Liver (tissue), 9 donors: Measurements from ENCODE around the gene TMEM232. TPM values are rescaled to one million over a fixed set of nuclear protein-coding genes. Genes with fewer than 3 reads are reported as not detected.

Experiments
- DNase-seq: peaks from one replicate; pipeline ENCODE4 v3.0.0-alpha.2; 2017; ENCODE audit warnings: low spot score
- H3K27ac ChIP-seq, 2 donors: one replicate each; pipeline ENCODE4 v1.7.0; 2013; ENCODE audit warnings: inconsistent platforms in 2 of 2, low read length in 2 of 2, control low read depth in 1 of 2, low read depth in 1 of 2, mild to moderate bottlenecking in 1 of 2
- H3K27me3 ChIP-seq, 4 donors: one replicate each; pipeline versions ENCODE4 v1.6.1 to v1.7.0; 2013; ENCODE audit warnings: low read length in 3 of 4, inconsistent platforms in 1 of 4, mild to moderate bottlenecking in 1 of 4, moderate library complexity in 1 of 4; ENCODE audit not compliant: control insufficient read depth in 4 of 4, insufficient read depth in 4 of 4
- H3K36me3 ChIP-seq, 4 donors: one replicate each; pipeline versions ENCODE4 v1.6.1 to v1.7.0; 2013; ENCODE audit warnings: low read length in 3 of 4, mild to moderate bottlenecking in 3 of 4, low read depth in 1 of 4, moderate library complexity in 1 of 4; ENCODE audit not compliant: control insufficient read depth in 4 of 4, insufficient read depth in 3 of 4
- H3K4me1 ChIP-seq, 4 donors: one replicate each; pipeline versions ENCODE4 v1.6.1 to v1.7.0; 2013; ENCODE audit warnings: low read length in 3 of 4, mild to moderate bottlenecking in 3 of 4, moderate library complexity in 1 of 4; ENCODE audit not compliant: control insufficient read depth in 4 of 4, insufficient read depth in 4 of 4
- H3K4me3 ChIP-seq, 3 donors: one replicate each; pipeline versions ENCODE4 v1.6.1 to v1.7.0; 2013; ENCODE audit warnings: low read length in 3 of 3, control low read depth in 1 of 3, low read depth in 1 of 3, mild to moderate bottlenecking in 1 of 3
- H3K9ac ChIP-seq, 2 donors: one replicate each; pipeline ENCODE4 v1.7.0; 2013; ENCODE audit warnings: low read length in 2 of 2, mild to moderate bottlenecking in 2 of 2, moderate library complexity in 2 of 2, control low read depth in 1 of 2, low read depth in 1 of 2
- H3K9me3 ChIP-seq, 4 donors: one replicate each; pipeline versions ENCODE4 v1.6.1 to v1.7.0; 2013; ENCODE audit warnings: low read length in 3 of 4; ENCODE audit not compliant: control insufficient read depth in 4 of 4
- FOXA1 ChIP-seq: IDR thresholded peaks from 2 replicates; pipeline ENCODE4 v1.6.1; 2016; ENCODE audit warnings: antibody characterized with exemption
- FOXA2 ChIP-seq: IDR thresholded peaks from 2 replicates; pipeline ENCODE4 v1.6.1; 2016; ENCODE audit warnings: antibody characterized with exemption
- GABPA ChIP-seq, 2 donors: IDR thresholded peaks in 1 of 2; conservative IDR thresholded peaks in 1 of 2; 2 replicates each; pipeline ENCODE4 v1.6.1; 2016; ENCODE audit warnings: antibody characterized with exemption in 2 of 2, mild to moderate bottlenecking in 1 of 2, moderate library complexity in 1 of 2
- HNF4A ChIP-seq, 2 donors: conservative IDR thresholded peaks; 2 replicates each; pipeline ENCODE4 v1.6.1; 2016; ENCODE audit warnings: antibody characterized with exemption in 2 of 2, mild to moderate bottlenecking in 2 of 2
- JUND ChIP-seq, 2 donors: IDR thresholded peaks; 2 replicates each; pipeline ENCODE4 v1.6.1; 2016; ENCODE audit warnings: antibody characterized with exemption in 2 of 2
- NR2F2 ChIP-seq: IDR thresholded peaks from 2 replicates; pipeline ENCODE4 v1.6.1; 2016; ENCODE audit warnings: antibody characterized with exemption
- RXRA ChIP-seq, 2 donors: IDR thresholded peaks; 2 replicates each; pipeline ENCODE4 v1.6.1; 2017 to 2018; ENCODE audit warnings: antibody characterized with exemption in 2 of 2, mild to moderate bottlenecking in 1 of 2
- SP1 ChIP-seq: IDR thresholded peaks from 2 replicates; pipeline ENCODE4 v1.6.1; 2018; ENCODE audit warnings: antibody characterized with exemption, mild to moderate bottlenecking
- TAF1 ChIP-seq: conservative IDR thresholded peaks from 2 replicates; pipeline ENCODE4 v1.6.1; 2016; ENCODE audit warnings: antibody characterized with exemption, mild to moderate bottlenecking
- WGBS: extraction: QIAGEN DNeasy Blood & Tissue Kit; methylation state at CpG from one replicate; pipeline ENCODE4 v1.1.7; 2013; 5-methylcytosine and 5-hydroxymethylcytosine counted together
- polyA plus RNA-seq, 2 donors: library from polyadenylated mRNA; stranded (reverse) in 1 of 2; unstranded in 1 of 2; fragments of 200-250 nt in 1 of 2; fragments of >200 nt in 1 of 2; fragmentation: Nextera tagmentation in 1 of 2; extraction: Ambion mirVana in 1 of 2; gene quantifications; one replicate each; pipeline versions ENCODE4 v1.2.1 to v1.2.3, GENCODE V29; 2013 to 2015
- total RNA-seq, 2 donors: library from RNA; depleted of rRNA; stranded (reverse); fragments of >200 nt; gene quantifications; one replicate each; pipeline ENCODE4 v1.2.3, GENCODE V29; 2014
- TF ChIP-seq, protein P1 (sequence below): IDR thresholded peaks from 2 replicates; pipeline ENCODE4 v1.6.1; 2016; ENCODE audit warnings: antibody characterized with exemption, mild to moderate bottlenecking
- TF ChIP-seq, protein P2 (sequence below): fragments of 150-350 bp; IDR thresholded peaks from 2 replicates; pipeline ENCODE4 v1.5.1; 2017; ENCODE audit warnings: improper control_type of control experiment, low read depth, low read length; ENCODE audit not compliant: missing input control
- TF ChIP-seq, protein P3 (sequence below): IDR thresholded peaks from 2 replicates; pipeline ENCODE4 v1.6.1; 2016; ENCODE audit warnings: antibody characterized with exemption
- TF ChIP-seq, protein P4 (sequence below): IDR thresholded peaks from 2 replicates; pipeline ENCODE4 v1.6.1; 2016; ENCODE audit warnings: antibody characterized with exemption
- donor health status: healthy.
- donor health status: healthy.
- donor health status: healthy.
- donor health status: healthy.
- donor health status: healthy.

Gene TMEM232
- total and polyA plus RNA-seq, 4 donors = 0.39 to 2.5 (median 1.0) TPM

DNA sequence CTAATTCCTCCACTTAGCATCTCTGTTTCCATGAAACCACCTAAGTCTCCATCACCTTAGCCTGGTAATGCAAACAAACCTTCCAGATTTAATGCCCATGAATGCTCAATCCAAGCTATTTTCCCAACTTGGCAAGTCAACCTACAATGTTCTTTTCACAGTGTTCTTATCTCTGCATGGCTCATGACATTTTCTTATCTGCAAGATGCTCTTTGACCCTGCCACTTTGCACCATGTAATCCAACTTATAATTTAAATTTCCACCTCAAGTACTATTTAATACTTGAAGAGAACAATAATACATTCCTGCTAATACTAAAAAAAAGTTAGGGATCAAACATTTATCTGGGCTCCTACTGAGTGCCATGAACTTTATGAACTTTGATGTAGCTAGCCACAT lies 164.3 kb downstream of the TMEM232 start:
- H3K27me3 ChIP-seq = no peaks in the 10 kb centered on the region
- TF ChIP-seq, protein P1, sequence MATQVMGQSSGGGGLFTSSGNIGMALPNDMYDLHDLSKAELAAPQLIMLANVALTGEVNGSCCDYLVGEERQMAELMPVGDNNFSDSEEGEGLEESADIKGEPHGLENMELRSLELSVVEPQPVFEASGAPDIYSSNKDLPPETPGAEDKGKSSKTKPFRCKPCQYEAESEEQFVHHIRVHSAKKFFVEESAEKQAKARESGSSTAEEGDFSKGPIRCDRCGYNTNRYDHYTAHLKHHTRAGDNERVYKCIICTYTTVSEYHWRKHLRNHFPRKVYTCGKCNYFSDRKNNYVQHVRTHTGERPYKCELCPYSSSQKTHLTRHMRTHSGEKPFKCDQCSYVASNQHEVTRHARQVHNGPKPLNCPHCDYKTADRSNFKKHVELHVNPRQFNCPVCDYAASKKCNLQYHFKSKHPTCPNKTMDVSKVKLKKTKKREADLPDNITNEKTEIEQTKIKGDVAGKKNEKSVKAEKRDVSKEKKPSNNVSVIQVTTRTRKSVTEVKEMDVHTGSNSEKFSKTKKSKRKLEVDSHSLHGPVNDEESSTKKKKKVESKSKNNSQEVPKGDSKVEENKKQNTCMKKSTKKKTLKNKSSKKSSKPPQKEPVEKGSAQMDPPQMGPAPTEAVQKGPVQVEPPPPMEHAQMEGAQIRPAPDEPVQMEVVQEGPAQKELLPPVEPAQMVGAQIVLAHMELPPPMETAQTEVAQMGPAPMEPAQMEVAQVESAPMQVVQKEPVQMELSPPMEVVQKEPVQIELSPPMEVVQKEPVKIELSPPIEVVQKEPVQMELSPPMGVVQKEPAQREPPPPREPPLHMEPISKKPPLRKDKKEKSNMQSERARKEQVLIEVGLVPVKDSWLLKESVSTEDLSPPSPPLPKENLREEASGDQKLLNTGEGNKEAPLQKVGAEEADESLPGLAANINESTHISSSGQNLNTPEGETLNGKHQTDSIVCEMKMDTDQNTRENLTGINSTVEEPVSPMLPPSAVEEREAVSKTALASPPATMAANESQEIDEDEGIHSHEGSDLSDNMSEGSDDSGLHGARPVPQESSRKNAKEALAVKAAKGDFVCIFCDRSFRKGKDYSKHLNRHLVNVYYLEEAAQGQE = no peak
- TF ChIP-seq RXRA (IDR thresholded peaks at IDR 0.05) = no peak
- TF ChIP-seq GABPA (IDR thresholded peaks at IDR 0.05 in 1 of 2, conservative IDR thresholded peaks at IDR 0.05 in 1 of 2) = no peak
- no peak for TF ChIP-seq TAF1
- TF ChIP-seq, protein P2, sequence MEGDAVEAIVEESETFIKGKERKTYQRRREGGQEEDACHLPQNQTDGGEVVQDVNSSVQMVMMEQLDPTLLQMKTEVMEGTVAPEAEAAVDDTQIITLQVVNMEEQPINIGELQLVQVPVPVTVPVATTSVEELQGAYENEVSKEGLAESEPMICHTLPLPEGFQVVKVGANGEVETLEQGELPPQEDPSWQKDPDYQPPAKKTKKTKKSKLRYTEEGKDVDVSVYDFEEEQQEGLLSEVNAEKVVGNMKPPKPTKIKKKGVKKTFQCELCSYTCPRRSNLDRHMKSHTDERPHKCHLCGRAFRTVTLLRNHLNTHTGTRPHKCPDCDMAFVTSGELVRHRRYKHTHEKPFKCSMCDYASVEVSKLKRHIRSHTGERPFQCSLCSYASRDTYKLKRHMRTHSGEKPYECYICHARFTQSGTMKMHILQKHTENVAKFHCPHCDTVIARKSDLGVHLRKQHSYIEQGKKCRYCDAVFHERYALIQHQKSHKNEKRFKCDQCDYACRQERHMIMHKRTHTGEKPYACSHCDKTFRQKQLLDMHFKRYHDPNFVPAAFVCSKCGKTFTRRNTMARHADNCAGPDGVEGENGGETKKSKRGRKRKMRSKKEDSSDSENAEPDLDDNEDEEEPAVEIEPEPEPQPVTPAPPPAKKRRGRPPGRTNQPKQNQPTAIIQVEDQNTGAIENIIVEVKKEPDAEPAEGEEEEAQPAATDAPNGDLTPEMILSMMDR = no peak
- TF ChIP-seq, protein P3, sequence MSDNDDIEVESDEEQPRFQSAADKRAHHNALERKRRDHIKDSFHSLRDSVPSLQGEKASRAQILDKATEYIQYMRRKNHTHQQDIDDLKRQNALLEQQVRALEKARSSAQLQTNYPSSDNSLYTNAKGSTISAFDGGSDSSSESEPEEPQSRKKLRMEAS = no peak
- peak; percentile 15 to 23 for TF ChIP-seq HNF4A (conservative IDR thresholded peaks at IDR 0.05)
- no peak for TF ChIP-seq SP1
- no peaks in the 10 kb centered on the region for H3K9me3 ChIP-seq
- DNase-seq = no peak
- H3K27ac ChIP-seq = no peak overlapping the region
- H3K9ac ChIP-seq = no peak overlapping the region
- H3K36me3 ChIP-seq = no peaks in the 10 kb centered on the region
- H3K4me3 ChIP-seq = no peak overlapping the region
- H3K4me1 ChIP-seq = no peaks in the 10 kb centered on the region

DNA sequence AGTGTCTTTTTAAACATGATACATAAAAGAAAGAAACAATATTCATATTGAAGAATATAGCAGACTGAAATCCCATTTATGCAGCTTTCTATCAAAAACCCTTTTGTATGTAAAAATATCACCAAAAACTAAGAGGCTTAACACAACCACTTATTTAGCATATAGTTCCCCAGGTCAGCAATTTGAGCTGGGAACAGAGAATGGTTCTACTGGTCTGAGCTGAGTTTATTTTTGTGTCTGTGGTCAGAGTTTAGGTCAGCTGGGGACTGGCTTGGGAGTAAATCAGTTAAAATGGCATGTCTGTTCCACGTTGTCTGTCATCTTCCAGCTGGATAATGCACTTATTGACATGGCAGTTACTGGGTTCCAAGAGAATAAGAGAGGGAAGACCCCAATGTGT lies 165.0 kb downstream of the TMEM232 start:
- Histone ChIP-seq H3K27ac (no peak overlapping the region), H3K36me3 (no peaks in the 10 kb centered on the region), H3K9me3 (peaks cover 0 to under 1% (median 0%) of the 10 kb centered on the region in 4 donors), H3K9ac (no peak overlapping the region), H3K4me3 (no peak overlapping the region), H3K4me1 (no peaks in the 10 kb centered on the region), H3K27me3 (no peaks in the 10 kb centered on the region)
- 81% methylated on average over 1 of the region's 1 CpG for WGBS
- TF ChIP-seq FOXA1 (no peak), FOXA2 (no peak), NR2F2 (no peak), JUND (IDR thresholded peaks at IDR 0.05) (no peak), HNF4A (conservative IDR thresholded peaks at IDR 0.05) (no peak)
- TF ChIP-seq, protein P4, sequence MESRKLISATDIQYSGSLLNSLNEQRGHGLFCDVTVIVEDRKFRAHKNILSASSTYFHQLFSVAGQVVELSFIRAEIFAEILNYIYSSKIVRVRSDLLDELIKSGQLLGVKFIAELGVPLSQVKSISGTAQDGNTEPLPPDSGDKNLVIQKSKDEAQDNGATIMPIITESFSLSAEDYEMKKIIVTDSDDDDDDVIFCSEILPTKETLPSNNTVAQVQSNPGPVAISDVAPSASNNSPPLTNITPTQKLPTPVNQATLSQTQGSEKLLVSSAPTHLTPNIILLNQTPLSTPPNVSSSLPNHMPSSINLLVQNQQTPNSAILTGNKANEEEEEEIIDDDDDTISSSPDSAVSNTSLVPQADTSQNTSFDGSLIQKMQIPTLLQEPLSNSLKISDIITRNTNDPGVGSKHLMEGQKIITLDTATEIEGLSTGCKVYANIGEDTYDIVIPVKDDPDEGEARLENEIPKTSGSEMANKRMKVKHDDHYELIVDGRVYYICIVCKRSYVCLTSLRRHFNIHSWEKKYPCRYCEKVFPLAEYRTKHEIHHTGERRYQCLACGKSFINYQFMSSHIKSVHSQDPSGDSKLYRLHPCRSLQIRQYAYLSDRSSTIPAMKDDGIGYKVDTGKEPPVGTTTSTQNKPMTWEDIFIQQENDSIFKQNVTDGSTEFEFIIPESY = no peak
- DNase-seq = no peak
